Measurements from ENCODE around the gene MTHFD1L.

DNA sequence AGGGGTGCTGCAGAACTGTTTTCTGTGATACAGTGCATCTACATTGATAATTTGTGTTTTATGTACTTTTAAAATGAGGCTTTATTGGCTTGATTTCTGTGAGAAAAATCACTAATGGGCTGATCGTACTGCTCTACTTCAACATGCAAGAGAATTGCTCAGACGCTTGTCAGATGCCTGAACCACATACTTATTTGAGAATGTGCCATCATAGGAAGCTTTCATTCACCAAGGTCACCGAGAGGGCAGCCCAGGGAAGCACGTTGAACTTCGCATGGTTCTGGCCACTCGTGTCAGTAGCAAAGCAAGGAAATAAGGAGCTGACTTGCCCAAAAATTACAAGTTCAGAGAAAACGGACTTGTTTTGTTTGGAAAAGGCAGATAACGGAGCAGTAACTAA lies 205.8 kb downstream of the MTHFD1L start:
- TF ChIP-seq YY1 (IDR thresholded peaks at IDR 0.05; ENCODE audit: insufficient read depth, insufficient read length) (no peak), SUZ12 (IDR thresholded peaks at IDR 0.05; ENCODE audit: extremely low read depth, insufficient read depth, insufficient read length) (no peak), ZNF274 (IDR thresholded peaks at IDR 0.05; ENCODE audit: low read depth, low read length) (no peak)

Data from NT2/D1 (cell line).